ENCODE data around the gene EPB41L2. TPM values are rescaled to one million over a fixed set of nuclear protein-coding genes. Genes with fewer than 3 reads are reported as not detected.
A peak's percentile ranks its signal among the peaks of the same experiment; 100 is the strongest.

Gene EPB41L2
- total and polyA plus RNA-seq, 2 donors (not counting 1 experiment from before 2014, with no cell fraction given), result 113 to 264 TPM

DNA sequence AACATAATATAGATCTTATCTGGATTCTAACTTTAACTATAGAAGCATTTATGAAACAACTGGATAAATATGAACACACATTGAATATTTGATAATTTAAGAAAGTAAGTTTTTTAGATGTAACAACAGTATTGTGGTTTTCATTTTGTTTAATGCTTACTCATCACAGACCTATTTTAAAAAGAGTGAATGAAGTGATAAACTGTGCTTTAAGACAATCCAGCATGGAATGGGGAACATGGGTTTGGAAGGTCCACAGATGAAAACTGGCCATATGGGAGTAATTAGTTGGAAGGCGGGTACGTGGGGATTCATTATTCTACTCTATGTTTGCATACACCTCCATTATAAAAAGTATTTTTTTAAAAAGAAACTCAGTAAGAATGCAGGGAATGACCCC is 21.2 kb downstream of the EPB41L2 start:
- peaks cover 60% of the 10 kb centered on the region for H3K79me2 ChIP-seq (ENCODE audit: control insufficient read depth, insufficient read depth, low read length)
- H3K36me3 ChIP-seq (ENCODE audit: control insufficient read depth, insufficient read depth, low read length), result no peaks in the 10 kb centered on the region
- H3K4me3 ChIP-seq (replicated peaks in 1 of 4; ENCODE audit: control extremely low read depth in 1 of 4, insufficient read depth in 1 of 4, low read depth in 3 of 4, low read length in 4 of 4), result no peak overlapping the region
- DNase-seq (ENCODE audit: low read depth in 2 of 2), result peak; percentile 27 to 31
- H3K9me3 ChIP-seq (ENCODE audit: control insufficient read depth, insufficient read depth, low read depth, low read length), result no peaks in the 10 kb centered on the region
- no peak overlapping the region for H3K27ac ChIP-seq (ENCODE audit: insufficient read depth, low read length)
- H4K20me1 ChIP-seq (ENCODE audit: control insufficient read depth, extremely low read depth, insufficient read depth, low read length), result no peaks in the 10 kb centered on the region
- H3K4me2 ChIP-seq (ENCODE audit: extremely low read depth, insufficient read depth, low read length), result peak overlapping the region; percentile 46
- no peak for TF ChIP-seq CTCF (conservative IDR thresholded peaks at IDR 0.05 in 1 of 2, IDR thresholded peaks at IDR 0.05 in 1 of 2; ENCODE audit: low read depth in 1 of 2, low read length in 2 of 2)
- TF ChIP-seq EZH2 (IDR thresholded peaks at IDR 0.05; ENCODE audit: low read length, missing control alignments), result no peak
- peaks cover 16% of the 10 kb centered on the region for H3K4me1 ChIP-seq (ENCODE audit: control insufficient read depth, extremely low read depth, insufficient read depth, low read length)
- no peaks in the 10 kb centered on the region for H3K27me3 ChIP-seq (ENCODE audit: control insufficient read depth, insufficient read depth, low read length)
- no peak overlapping the region for H2AFZ ChIP-seq (ENCODE audit: low read length)
- no peak overlapping the region for H3K9ac ChIP-seq (ENCODE audit: insufficient read depth, low read length)

- H3K4me3 ChIP-seq (replicated peaks in 1 of 4; ENCODE audit: control extremely low read depth in 1 of 4, insufficient read depth in 1 of 4, low read depth in 3 of 4, low read length in 4 of 4), result no peak overlapping the region
- no peak overlapping the region for H3K4me2 ChIP-seq (ENCODE audit: extremely low read depth, insufficient read depth, low read length)
- H3K27me3 ChIP-seq (ENCODE audit: control insufficient read depth, insufficient read depth, low read length), result no peaks in the 10 kb centered on the region
- no peaks in the 10 kb centered on the region for H4K20me1 ChIP-seq (ENCODE audit: control insufficient read depth, extremely low read depth, insufficient read depth, low read length)
- H3K9me3 ChIP-seq (ENCODE audit: control insufficient read depth, insufficient read depth, low read depth, low read length), result no peaks in the 10 kb centered on the region
- no peak overlapping the region for H2AFZ ChIP-seq (ENCODE audit: low read length)
- peaks cover 58% of the 10 kb centered on the region for H3K79me2 ChIP-seq (ENCODE audit: control insufficient read depth, insufficient read depth, low read length)
- H3K9ac ChIP-seq (ENCODE audit: insufficient read depth, low read length), result no peak overlapping the region
- H3K4me1 ChIP-seq (ENCODE audit: control insufficient read depth, extremely low read depth, insufficient read depth, low read length), result peaks cover 16% of the 10 kb centered on the region
- H3K36me3 ChIP-seq (ENCODE audit: control insufficient read depth, insufficient read depth, low read length), result no peaks in the 10 kb centered on the region
- TF ChIP-seq CTCF (conservative IDR thresholded peaks at IDR 0.05 in 1 of 2, IDR thresholded peaks at IDR 0.05 in 1 of 2; ENCODE audit: low read depth in 1 of 2, low read length in 2 of 2), result no peak
- TF ChIP-seq EZH2 (IDR thresholded peaks at IDR 0.05; ENCODE audit: low read length, missing control alignments), result no peak
- no peak overlapping the region for H3K27ac ChIP-seq (ENCODE audit: insufficient read depth, low read length)
- DNase-seq (ENCODE audit: low read depth in 2 of 2), result no peak
Observed at GRCh38 chr6:131040866-131041265, 22.2 kb downstream of the EPB41L2 start.

- H3K4me1 ChIP-seq (ENCODE audit: control insufficient read depth, extremely low read depth, insufficient read depth, low read length), result peaks cover 16% of the 10 kb centered on the region
- H3K4me2 ChIP-seq (ENCODE audit: extremely low read depth, insufficient read depth, low read length), result peak overlapping the region; percentile 51
- H3K27ac ChIP-seq (ENCODE audit: insufficient read depth, low read length), result peak overlapping the region; percentile 51
- peaks cover 62% of the 10 kb centered on the region for H3K79me2 ChIP-seq (ENCODE audit: control insufficient read depth, insufficient read depth, low read length)
- no peak overlapping the region for H2AFZ ChIP-seq (ENCODE audit: low read length)
- H3K9ac ChIP-seq (ENCODE audit: insufficient read depth, low read length), result no peak overlapping the region
- H3K9me3 ChIP-seq (ENCODE audit: control insufficient read depth, insufficient read depth, low read depth, low read length), result no peaks in the 10 kb centered on the region
- peak overlapping the region in 1 of 4 experiments; percentile 8 for H3K4me3 ChIP-seq (replicated peaks in 1 of 4; ENCODE audit: control extremely low read depth in 1 of 4, insufficient read depth in 1 of 4, low read depth in 3 of 4, low read length in 4 of 4)
- no peaks in the 10 kb centered on the region for H3K27me3 ChIP-seq (ENCODE audit: control insufficient read depth, insufficient read depth, low read length)
- H3K36me3 ChIP-seq (ENCODE audit: control insufficient read depth, insufficient read depth, low read length), result no peaks in the 10 kb centered on the region
- no peak for DNase-seq (ENCODE audit: low read depth in 2 of 2)
- no peaks in the 10 kb centered on the region for H4K20me1 ChIP-seq (ENCODE audit: control insufficient read depth, extremely low read depth, insufficient read depth, low read length)
- TF ChIP-seq EZH2 (IDR thresholded peaks at IDR 0.05; ENCODE audit: low read length, missing control alignments) (no peak), CTCF (conservative IDR thresholded peaks at IDR 0.05 in 1 of 2, IDR thresholded peaks at IDR 0.05 in 1 of 2; ENCODE audit: low read depth in 1 of 2, low read length in 2 of 2) (no peak)
Observed at GRCh38 chr6:131039345-131039680, 23.7 kb downstream of the EPB41L2 start.
